ENCODE results near the gene PPM1H.

Gene PPM1H

DNA sequence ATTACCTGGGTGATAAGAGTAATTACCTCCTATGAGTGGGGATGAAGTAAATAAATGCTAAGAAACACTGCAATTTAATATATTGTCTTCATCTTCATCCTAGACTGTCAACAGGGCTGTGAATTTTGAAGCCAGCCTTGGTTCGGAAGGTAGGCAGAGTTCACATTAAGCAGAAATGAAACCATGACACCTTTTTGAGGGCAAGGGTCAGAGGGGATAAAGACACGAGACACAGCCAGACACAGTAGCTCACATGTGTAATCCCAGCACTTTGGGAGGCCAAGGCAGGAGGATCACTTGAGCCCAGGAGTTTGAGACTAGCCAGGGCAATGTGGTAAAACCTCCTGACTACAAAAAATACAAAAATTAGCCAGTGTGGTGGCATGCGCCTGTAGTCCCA, 243.6 kb downstream of the PPM1H start:
- TF ChIP-seq, protein P1, sequence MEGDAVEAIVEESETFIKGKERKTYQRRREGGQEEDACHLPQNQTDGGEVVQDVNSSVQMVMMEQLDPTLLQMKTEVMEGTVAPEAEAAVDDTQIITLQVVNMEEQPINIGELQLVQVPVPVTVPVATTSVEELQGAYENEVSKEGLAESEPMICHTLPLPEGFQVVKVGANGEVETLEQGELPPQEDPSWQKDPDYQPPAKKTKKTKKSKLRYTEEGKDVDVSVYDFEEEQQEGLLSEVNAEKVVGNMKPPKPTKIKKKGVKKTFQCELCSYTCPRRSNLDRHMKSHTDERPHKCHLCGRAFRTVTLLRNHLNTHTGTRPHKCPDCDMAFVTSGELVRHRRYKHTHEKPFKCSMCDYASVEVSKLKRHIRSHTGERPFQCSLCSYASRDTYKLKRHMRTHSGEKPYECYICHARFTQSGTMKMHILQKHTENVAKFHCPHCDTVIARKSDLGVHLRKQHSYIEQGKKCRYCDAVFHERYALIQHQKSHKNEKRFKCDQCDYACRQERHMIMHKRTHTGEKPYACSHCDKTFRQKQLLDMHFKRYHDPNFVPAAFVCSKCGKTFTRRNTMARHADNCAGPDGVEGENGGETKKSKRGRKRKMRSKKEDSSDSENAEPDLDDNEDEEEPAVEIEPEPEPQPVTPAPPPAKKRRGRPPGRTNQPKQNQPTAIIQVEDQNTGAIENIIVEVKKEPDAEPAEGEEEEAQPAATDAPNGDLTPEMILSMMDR (IDR thresholded peaks at IDR 0.05; ENCODE audit: low read depth, low read length) = no peak
- no peak overlapping the region for H3K4me3 ChIP-seq (ENCODE audit: low read depth, low read length)

DNA sequence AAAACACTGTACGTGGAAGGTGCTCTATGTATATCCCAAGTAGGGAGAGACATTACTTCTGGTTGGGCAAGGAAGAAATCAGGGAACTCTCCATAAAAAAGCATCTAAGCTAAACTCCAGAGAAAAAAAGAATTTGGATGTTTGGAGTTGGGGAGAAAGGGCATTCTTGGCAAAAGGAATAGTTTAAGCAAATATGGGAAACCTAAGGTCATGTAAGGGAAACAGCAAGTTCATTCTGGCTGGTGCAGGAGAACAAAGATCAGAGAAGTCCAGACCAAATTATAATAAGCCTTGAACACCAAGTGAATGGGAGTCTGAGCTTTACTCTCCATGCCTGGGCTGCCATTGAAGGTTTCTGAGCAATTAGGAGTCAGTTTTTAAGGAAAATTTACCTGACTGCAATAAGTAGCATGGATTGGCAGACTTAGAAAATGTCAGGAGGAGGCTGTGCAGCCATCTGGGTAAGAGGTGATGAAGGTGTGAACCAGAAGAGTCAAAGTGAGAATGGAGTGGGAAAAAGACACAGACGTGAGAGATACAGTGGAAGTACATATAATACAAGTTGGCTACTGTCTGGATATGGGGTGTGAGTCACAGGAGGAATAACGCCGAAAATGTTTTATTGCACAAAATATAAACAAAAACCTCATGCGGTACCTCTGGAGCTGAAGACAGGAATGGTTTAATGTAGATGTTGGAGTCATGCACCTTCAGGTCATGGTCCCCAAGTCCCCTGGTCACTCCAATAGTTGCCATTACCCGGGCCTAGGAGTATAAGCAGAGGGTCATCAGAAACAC, 245.7 kb downstream of the PPM1H start:
- no peak overlapping the region for H3K4me3 ChIP-seq (ENCODE audit: low read depth, low read length)
- TF ChIP-seq, protein P1 (IDR thresholded peaks at IDR 0.05; ENCODE audit: low read depth, low read length) = no peak

DNA sequence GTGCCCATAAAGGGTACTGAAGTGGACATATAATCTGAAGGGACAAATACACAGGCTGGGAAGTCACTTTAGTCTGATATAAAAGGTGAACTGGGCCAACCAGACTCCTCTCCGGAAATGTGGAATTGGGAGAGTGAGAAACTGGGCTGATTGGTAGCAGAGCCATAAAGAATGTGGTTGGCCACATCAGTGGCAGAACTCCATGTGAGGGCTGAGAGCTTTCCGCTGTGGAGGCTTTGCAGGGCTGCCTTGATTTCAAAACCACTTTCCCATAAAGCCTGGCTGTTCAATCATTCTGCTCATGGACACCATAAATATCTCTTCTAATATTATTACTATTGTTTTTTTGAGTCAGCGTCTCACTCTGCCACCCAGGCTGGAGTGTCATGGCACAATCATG, 248.0 kb downstream of the PPM1H start:
- TF ChIP-seq, protein P1 (IDR thresholded peaks at IDR 0.05; ENCODE audit: low read depth, low read length) = no peak
- no peak overlapping the region for H3K4me3 ChIP-seq (ENCODE audit: low read depth, low read length)

DNA sequence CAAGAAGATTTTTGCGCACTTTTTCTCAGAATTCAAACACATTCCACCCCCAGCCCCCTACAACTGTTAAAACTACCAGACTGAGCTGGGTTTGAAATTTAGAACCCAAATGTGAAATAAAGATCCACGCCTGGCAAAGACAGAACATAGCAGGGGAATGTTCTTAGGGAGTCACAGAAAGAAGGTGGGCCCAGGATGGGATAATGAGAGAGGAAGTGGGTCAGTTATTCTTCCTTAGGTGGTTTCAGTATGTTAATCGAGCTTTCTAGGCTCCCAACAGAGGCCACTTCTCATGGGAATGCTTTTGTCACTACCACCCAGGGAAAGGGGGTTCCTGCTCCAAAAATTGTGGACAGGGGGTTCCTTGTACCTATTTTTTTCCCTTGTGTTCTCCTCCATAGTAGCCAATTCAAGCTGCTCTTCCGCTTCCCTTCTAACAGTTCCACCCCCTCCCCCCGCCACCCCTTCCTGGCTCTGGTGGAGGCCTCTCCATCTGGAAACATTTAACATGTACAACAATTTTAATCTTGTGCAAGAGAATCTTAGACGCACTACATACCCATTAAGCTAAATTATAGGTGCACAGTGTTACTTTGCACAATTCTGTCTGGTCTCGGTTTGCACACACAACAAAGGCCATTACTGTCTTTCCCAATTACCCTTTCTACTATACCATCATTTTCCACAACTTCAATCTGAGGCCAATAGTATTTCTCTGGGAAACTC, 250.2 kb downstream of the PPM1H start:
- H3K4me3 ChIP-seq (ENCODE audit: low read depth, low read length) = no peak overlapping the region
- TF ChIP-seq, protein P1 (IDR thresholded peaks at IDR 0.05; ENCODE audit: low read depth, low read length) = no peak

GRCh38 chr12:62683776-62684569, 251.0 kb downstream of the PPM1H start:
- TF ChIP-seq, protein P1 (IDR thresholded peaks at IDR 0.05; ENCODE audit: low read depth, low read length) = no peak
- H3K4me3 ChIP-seq (ENCODE audit: low read depth, low read length) = no peak overlapping the region

DNA sequence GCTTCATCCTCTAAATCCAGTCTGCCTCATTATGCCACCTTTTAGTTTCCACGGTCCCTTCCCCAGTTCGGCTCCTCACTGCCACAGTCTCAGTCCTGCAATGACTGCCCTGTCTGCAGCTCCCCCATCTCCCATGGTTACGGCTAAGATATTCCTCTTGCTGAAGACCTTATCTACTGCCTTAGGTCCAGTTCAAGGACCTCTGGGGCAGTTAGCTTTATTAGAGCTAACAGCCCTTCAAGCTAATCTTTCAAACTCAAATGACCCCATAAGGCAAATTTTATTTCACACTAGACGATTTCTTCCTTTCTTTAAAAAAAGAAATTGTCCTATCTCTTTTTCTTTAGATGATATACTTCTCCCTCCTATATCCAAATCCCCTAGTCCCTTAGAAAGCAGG, 253.6 kb downstream of the PPM1H start:
- no peak overlapping the region for H3K4me3 ChIP-seq (ENCODE audit: low read depth, low read length)
- TF ChIP-seq, protein P1 (IDR thresholded peaks at IDR 0.05; ENCODE audit: low read depth, low read length) = no peak
